IMR-90 (cell line): ENCODE results near the gene EDEM1. TPM values are rescaled to one million over a fixed set of nuclear protein-coding genes. Genes with fewer than 3 reads are reported as not detected.

ENCODE experiments used
- ATAC-seq: fragments of 200-7000 bp; cut with Tn5 transposase; 2 replicates; pipeline ENCODE4 v1.9.1; 2020; ENCODE audit warnings: low read depth, mild to moderate bottlenecking, moderate library complexity
- BruUV-seq: library from RNA; stranded (reverse); fragments of 400-500 nt; replicated peaks from 2 replicates; lab custom pipeline; 2021; lab: Mats Ljungman, UMichigan
- CTCF ChIA-PET: fragments of 300-600 bp; formaldehyde crosslinking; extraction: SDS; loops from one replicate; lab custom pipeline; 2021; ENCODE audit warnings: antibody characterized with exemption; lab: Yijun Ruan, JAX
- POLR2A ChIA-PET: fragments of 300-600 bp; sonication (Branson Sonifier 250); formaldehyde crosslinking; loops from one replicate; lab custom pipeline; 2022; ENCODE audit warnings: antibody characterized with exemption; ENCODE audit not compliant: unreplicated experiment; lab: Charles Lee
- DNase-seq: peaks from one replicate; pipeline ENCODE4 v3.0.0; 2013
- H2AFZ ChIP-seq: replicated peaks from 2 replicates; pipeline ENCODE3; 2013; ENCODE audit warnings: low read length, mild to moderate bottlenecking; ENCODE audit not compliant: poor library complexity
- H2AK5ac ChIP-seq: 2 replicates; pipeline ENCODE4 v1.6.1; 2013; ENCODE audit warnings: low read depth, low read length, inconsistent platforms
- H2AK9ac ChIP-seq: replicated peaks from 2 replicates; pipeline ENCODE3; 2013; ENCODE audit warnings: mild to moderate bottlenecking, low read depth, low read length, moderate library complexity; ENCODE audit not compliant: poor library complexity
- H2BK120ac ChIP-seq: 2 replicates; pipeline ENCODE4 v1.6.1; 2013; ENCODE audit warnings: low read depth, low read length, inconsistent platforms
- H2BK15ac ChIP-seq: 3 replicates; pipeline ENCODE4 v1.6.1; 2013; ENCODE audit warnings: low read depth, low read length, inconsistent platforms
- H2BK20ac ChIP-seq: 2 replicates; pipeline ENCODE4 v1.6.1; 2013; ENCODE audit warnings: low read depth, mild to moderate bottlenecking, inconsistent platforms, low read length, moderate library complexity
- H2BK5ac ChIP-seq: 2 replicates; pipeline ENCODE4 v1.6.1; 2013; ENCODE audit warnings: mild to moderate bottlenecking, low read depth, low read length, inconsistent platforms; ENCODE audit not compliant: poor library complexity, severe bottlenecking
- H3K14ac ChIP-seq: replicated peaks from 2 replicates; pipeline ENCODE4 v1.6.1; 2013; ENCODE audit warnings: low read depth, low read length, inconsistent platforms
- H3K18ac ChIP-seq: 2 replicates; pipeline ENCODE4 v1.6.1; 2013; ENCODE audit warnings: low read depth, low read length, control low read depth
- H3K23ac ChIP-seq: 2 replicates; pipeline ENCODE4 v1.6.1; 2013; ENCODE audit warnings: low read depth, low read length, inconsistent platforms
- H3K27ac ChIP-seq: 2 replicates; pipeline ENCODE4 v1.5.1; 2013; ENCODE audit warnings: mild to moderate bottlenecking, control low read depth, low read length; ENCODE audit not compliant: insufficient read depth
- H3K27me3 ChIP-seq: 2 replicates; pipeline ENCODE4 v1.6.1; 2013; ENCODE audit warnings: low read length; ENCODE audit not compliant: control insufficient read depth, insufficient read depth
- H3K36me3 ChIP-seq: 2 replicates; pipeline ENCODE4 v1.6.1; 2013; ENCODE audit warnings: low read length, mixed read lengths; ENCODE audit not compliant: control insufficient read depth, insufficient read depth
- H3K4ac ChIP-seq: 2 replicates; pipeline ENCODE4 v1.6.1; 2013; ENCODE audit warnings: low read depth, low read length, inconsistent platforms
- H3K4me1 ChIP-seq: 2 replicates; pipeline ENCODE4 v1.6.1; 2013; ENCODE audit warnings: low read length, mixed read lengths; ENCODE audit not compliant: control insufficient read depth, insufficient read depth
- H3K4me2 ChIP-seq: 2 replicates; pipeline ENCODE4 v1.6.1; 2013; ENCODE audit warnings: low read depth, mild to moderate bottlenecking, control low read depth, low read length, moderate library complexity
- H3K4me3 ChIP-seq: 2 replicates; pipeline ENCODE4 v1.5.1; 2013; ENCODE audit warnings: low read depth, mild to moderate bottlenecking, control low read depth, low read length, moderate library complexity; ENCODE audit not compliant: insufficient read depth
- H3K56ac ChIP-seq: 2 replicates; pipeline ENCODE4 v1.6.1; 2013; ENCODE audit warnings: low read length, inconsistent platforms; ENCODE audit not compliant: insufficient read depth; ENCODE audit errors: extremely low read depth
- H3K79me1 ChIP-seq, 2 experiments: 2 replicates each; pipeline ENCODE4 v1.6.1; 2013; ENCODE audit warnings: low read length in 2 of 2, inconsistent platforms in 1 of 2, low read depth in 1 of 2
- H3K9ac ChIP-seq: 2 replicates; pipeline ENCODE4 v1.6.1; 2013; ENCODE audit warnings: low read depth, low read length, control low read depth
- H3K9me1 ChIP-seq: 2 replicates; pipeline ENCODE4 v1.6.1; 2013; ENCODE audit warnings: low read length, inconsistent platforms; ENCODE audit not compliant: insufficient read depth
- H3K9me3 ChIP-seq: 2 replicates; pipeline ENCODE4 v1.6.1; 2013; ENCODE audit warnings: low read length; ENCODE audit not compliant: control insufficient read depth, insufficient read depth
- H4K20me1 ChIP-seq: 2 replicates; pipeline ENCODE4 v1.6.1; 2013; ENCODE audit warnings: low read length, inconsistent platforms; ENCODE audit not compliant: insufficient read depth
- H4K5ac ChIP-seq: 2 replicates; pipeline ENCODE4 v1.6.1; 2013; ENCODE audit warnings: mild to moderate bottlenecking, low read depth, low read length, control low read depth
- H4K8ac ChIP-seq, 2 experiments: 2 replicates each; pipeline ENCODE4 v1.6.1; 2013; ENCODE audit warnings: low read depth in 2 of 2, low read length in 2 of 2, control low read depth in 1 of 2, inconsistent platforms in 1 of 2
- H4K91ac ChIP-seq: 2 replicates; pipeline ENCODE4 v1.6.1; 2013; ENCODE audit warnings: low read depth, low read length, inconsistent platforms; ENCODE audit not compliant: insufficient read depth
- SMC3 ChIP-seq: fragments of 150-350 bp; IDR thresholded peaks from 2 replicates; pipeline ENCODE4 v1.6.1; 2016; ENCODE audit warnings: low read depth, mild to moderate bottlenecking, antibody characterized with exemption, low read length, moderate library complexity
- WGBS, 2 experiments: methylation state at CpG; one replicate each; pipeline versions ENCODE4 v1.1.5 to v1.1.7; 2013; ENCODE audit warnings: missing lambda C conversion rate in 2 of 2; ENCODE audit not compliant: insufficient read length in 1 of 2; ENCODE audit errors: extremely low coverage in 2 of 2; 5-methylcytosine and 5-hydroxymethylcytosine counted together
- dilution Hi-C: fragments of 300-500 bp; cut with HindIII; formaldehyde crosslinking; loops from one replicate; pipeline ENCODE4 v1.14.3; 2018; ENCODE audit warnings: low sequenced_read_pairs; ENCODE audit not compliant: unreplicated experiment
- in situ Hi-C: fragments of 300-500 bp; cut with MboI; formaldehyde crosslinking; loops from 3 replicates; pipeline ENCODE4 v1.14.3; 2019; ENCODE audit warnings: low sequenced_read_pairs, inconsistent platforms, mixed read lengths
- intact Hi-C: fragments of 100-400 bp; cut with micrococcal nuclease; formaldehyde crosslinking; loops from 2 replicates; pipeline ENCODE4 v1.10.0; 2022
- polyA plus RNA-seq, 3 experiments: library from polyadenylated mRNA; depleted of rRNA; stranded (reverse); fragments of >200 nt; gene quantifications; 2 replicates each; pipeline ENCODE4 v1.2.3, GENCODE V29; 2012; ENCODE audit warnings: low replicate concordance in 1 of 3
- total RNA-seq: library from RNA; depleted of rRNA; stranded (reverse); fragments of >200 nt; gene quantifications from 2 replicates; pipeline ENCODE4 v1.2.3, GENCODE V29; 2012

Gene EDEM1
- total and polyA plus RNA-seq, 2 of the 4 experiments (the other 2 are of a cell fraction) = 23.5 to 27.0 TPM

GRCh38 chr3:5166846-5167245 lies 20.7 kb upstream of the EDEM1 start:
- Histone ChIP-seq H3K9me3 (no peaks in the 10 kb centered on the region), H3K56ac (no peak overlapping the region), H3K4me1 (peaks cover 3% of the 10 kb centered on the region), H3K27me3 (no peaks in the 10 kb centered on the region), H3K4ac (no peak overlapping the region), H2BK20ac (no peak overlapping the region), H4K20me1 (peaks cover 38% of the 10 kb centered on the region), H3K23ac (no peak overlapping the region), H3K9me1 (peaks cover 7% of the 10 kb centered on the region), H3K4me3 (no peak overlapping the region), H3K27ac (no peak overlapping the region), H2AK5ac (no peak overlapping the region), H2BK15ac (no peak overlapping the region), H3K79me1 (peaks cover 27 to 40% of the 10 kb centered on the region in 2 experiments), H3K9ac (no peak overlapping the region), H2AFZ (no peak overlapping the region), H4K91ac (no peak overlapping the region), H4K8ac (no peak overlapping the region), H2AK9ac (no peak overlapping the region), H3K36me3 (no peaks in the 10 kb centered on the region), H2BK120ac (no peak overlapping the region), H3K14ac (no peak overlapping the region), H3K18ac (no peak overlapping the region), H2BK5ac (no peak overlapping the region), H3K4me2 (no peak overlapping the region), H4K5ac (no peak overlapping the region)
- in situ Hi-C loops = no loop called here
- TF ChIP-seq SMC3 = no peak
- intact Hi-C loops = no loop called here
- DNase-seq (no peak), ATAC-seq (no peak)
- dilution Hi-C loops = no loop called here
- no CpG with 5 or more reads among the region's 2 CpGs for WGBS, 2 experiments
- ChIA-PET CTCF (interaction anchor here (0.5 kb wide), 1 partner anchor 1405 kb away, joined by 3 read pairs; no protein-coding TSS in a partner anchor), POLR2A (no interaction called here)
- BruUV-seq = no TSS peak
